H9 (cell line): ENCODE measurements around the gene DBI. TPM values are rescaled to one million over a fixed set of nuclear protein-coding genes. Genes with fewer than 3 reads are reported as not detected.

Source experiments
- DNase-seq: peaks from one replicate; pipeline ENCODE4 v3.0.0-alpha.2; 2017
- H2AFZ ChIP-seq: one replicate; pipeline ENCODE4 v1.6.1; 2013; ENCODE audit warnings: mild to moderate bottlenecking, low read length, control low read depth, moderate library complexity
- H2AK5ac ChIP-seq: 2 replicates; pipeline ENCODE4 v1.6.1; 2013; ENCODE audit warnings: low read length, control low read depth, mixed read lengths; ENCODE audit not compliant: insufficient read length
- H2BK120ac ChIP-seq: one replicate; pipeline ENCODE4 v1.6.1; 2013; ENCODE audit warnings: low read depth, mild to moderate bottlenecking, low read length, control low read depth, inconsistent platforms; ENCODE audit not compliant: poor library complexity, severe bottlenecking
- H2BK12ac ChIP-seq: 2 replicates; pipeline ENCODE4 v1.6.1; 2013; ENCODE audit warnings: low read length, control low read depth, mixed read lengths, low read depth; ENCODE audit not compliant: insufficient read length
- H2BK15ac ChIP-seq: 2 replicates; pipeline ENCODE4 v1.6.1; 2013; ENCODE audit warnings: low read depth, low read length, control low read depth
- H2BK20ac ChIP-seq: one replicate; pipeline ENCODE4 v1.6.1; 2013; ENCODE audit warnings: low read depth, mild to moderate bottlenecking, low read length, control low read depth, inconsistent platforms; ENCODE audit not compliant: poor library complexity, severe bottlenecking
- H2BK5ac ChIP-seq: 2 replicates; pipeline ENCODE4 v1.6.1; 2013; ENCODE audit warnings: low read length, control low read depth, mixed read lengths; ENCODE audit not compliant: insufficient read length
- H3K14ac ChIP-seq: 2 replicates; pipeline ENCODE4 v1.6.1; 2013; ENCODE audit warnings: low read length, control low read depth; ENCODE audit not compliant: insufficient read depth
- H3K18ac ChIP-seq: 2 replicates; pipeline ENCODE4 v1.6.1; 2013; ENCODE audit warnings: low read depth, mild to moderate bottlenecking, mixed read lengths, low read length, control low read depth; ENCODE audit not compliant: insufficient read length
- H3K23ac ChIP-seq: 2 replicates; pipeline ENCODE4 v1.6.1; 2013; ENCODE audit warnings: low read length, control low read depth, mixed read lengths, low read depth; ENCODE audit not compliant: insufficient read length
- H3K23me2 ChIP-seq: 2 replicates; pipeline ENCODE4 v1.6.1; 2013; ENCODE audit warnings: low read depth, mild to moderate bottlenecking, mixed read lengths, low read length, control low read depth; ENCODE audit not compliant: insufficient read length, poor library complexity, severe bottlenecking
- H3K27ac ChIP-seq: 2 replicates; pipeline ENCODE4 v1.5.1; 2013; ENCODE audit warnings: low read length, control low read depth, mixed read lengths, low read depth; ENCODE audit not compliant: insufficient read length
- H3K27me3 ChIP-seq: 2 replicates; pipeline ENCODE4 v1.6.1; 2013; ENCODE audit warnings: low read length, control low read depth, inconsistent platforms; ENCODE audit not compliant: insufficient read depth
- H3K4ac ChIP-seq: 2 replicates; pipeline ENCODE4 v1.6.1; 2013; ENCODE audit warnings: low read depth, mild to moderate bottlenecking, control low read depth, inconsistent platforms, low read length, moderate library complexity
- H3K4me1 ChIP-seq: 2 replicates; pipeline ENCODE4 v1.6.1; 2013; ENCODE audit warnings: low read length, control low read depth, inconsistent platforms; ENCODE audit not compliant: insufficient read depth
- H3K4me2 ChIP-seq: 2 replicates; pipeline ENCODE4 v1.6.1; 2013; ENCODE audit warnings: low read length, control low read depth, mixed read lengths; ENCODE audit not compliant: insufficient read length, insufficient read depth
- H3K56ac ChIP-seq: 2 replicates; pipeline ENCODE4 v1.6.1; 2013; ENCODE audit warnings: low read depth, mild to moderate bottlenecking, mixed read lengths, low read length, control low read depth; ENCODE audit not compliant: insufficient read length
- H3K79me1 ChIP-seq: 2 replicates; pipeline ENCODE4 v1.6.1; 2013; ENCODE audit warnings: low read depth, mild to moderate bottlenecking, moderate library complexity, low read length, control low read depth, inconsistent platforms; ENCODE audit not compliant: insufficient read depth, poor library complexity, severe bottlenecking
- H3K79me2 ChIP-seq: 2 replicates; pipeline ENCODE4 v1.6.1; 2013; ENCODE audit warnings: low read length, control low read depth, inconsistent platforms; ENCODE audit not compliant: insufficient read depth
- H3K9ac ChIP-seq: 2 replicates; pipeline ENCODE4 v1.6.1; 2013; ENCODE audit warnings: low read length, control low read depth, mixed read lengths; ENCODE audit not compliant: insufficient read length; ENCODE audit errors: extremely low read depth
- H3K9me3 ChIP-seq: one replicate; pipeline ENCODE4 v1.6.1; 2013; ENCODE audit warnings: low read depth, low read length, inconsistent platforms; ENCODE audit not compliant: control insufficient read depth
- H3T11ph ChIP-seq: one replicate; pipeline ENCODE4 v1.6.1; 2013; ENCODE audit warnings: mild to moderate bottlenecking, low read length, control low read depth, inconsistent platforms
- H4K20me1 ChIP-seq: one replicate; pipeline ENCODE4 v1.6.1; 2013; ENCODE audit not compliant: control insufficient read depth, insufficient read length, insufficient read depth
- H4K5ac ChIP-seq: 2 replicates; pipeline ENCODE4 v1.6.1; 2013; ENCODE audit warnings: low read depth, mild to moderate bottlenecking, mixed read lengths, low read length, control low read depth; ENCODE audit not compliant: insufficient read length
- H4K8ac ChIP-seq: replicated peaks from 2 replicates; pipeline ENCODE4 v1.6.1; 2013; ENCODE audit warnings: low read length, control low read depth, mixed read lengths, low read depth; ENCODE audit not compliant: insufficient read length
- H4K91ac ChIP-seq: 2 replicates; pipeline ENCODE4 v1.6.1; 2013; ENCODE audit warnings: low read depth, mild to moderate bottlenecking, moderate library complexity, mixed read lengths, low read length, control low read depth; ENCODE audit not compliant: insufficient read length
- H3K27ac Mint-ChIP-seq, 3 experiments: 2 replicates in 2 of 3; 3 replicates in 1 of 3; pipeline ENCODE4 v1.8.0; 2020 to 2021; ENCODE audit warnings: mixed read lengths in 3 of 3, mild to moderate bottlenecking in 1 of 3, moderate library complexity in 1 of 3
- H3K27me3 Mint-ChIP-seq: 2 replicates; pipeline ENCODE4 v1.8.0; 2021; ENCODE audit warnings: low read depth, mild to moderate bottlenecking, moderate library complexity, mixed read lengths
- H3K36me3 Mint-ChIP-seq, 3 experiments: 2 replicates in 2 of 3; 3 replicates in 1 of 3; pipeline ENCODE4 v1.8.0; 2020 to 2021; ENCODE audit warnings: low read depth in 3 of 3, mixed read lengths in 3 of 3; ENCODE audit not compliant: insufficient read depth in 1 of 3
- H3K4me1 Mint-ChIP-seq, 2 experiments: 2 replicates each; pipeline ENCODE4 v1.8.0; 2020; ENCODE audit warnings: mixed read lengths in 2 of 2
- H3K4me3 Mint-ChIP-seq, 2 experiments: 2 replicates in 1 of 2; 3 replicates in 1 of 2; pipeline ENCODE4 v1.8.0; 2020 to 2021; ENCODE audit warnings: mild to moderate bottlenecking in 2 of 2, mixed read lengths in 2 of 2, moderate library complexity in 1 of 2
- H3K9me3 Mint-ChIP-seq, 2 experiments: 2 replicates in 1 of 2; 3 replicates in 1 of 2; pipeline ENCODE4 v1.8.0; 2020; ENCODE audit warnings: mild to moderate bottlenecking in 2 of 2, mixed read lengths in 2 of 2, moderate library complexity in 1 of 2
- CTCF ChIP-seq: fragments of 200-600 bp; sonication (generic); conservative IDR thresholded peaks from 3 replicates; pipeline ENCODE4 v1.8.0; 2021; ENCODE audit warnings: antibody characterized with exemption, mild to moderate bottlenecking
- WGBS: extraction: QIAGEN DNeasy Blood & Tissue Kit; methylation state at CpG from one replicate; pipeline ENCODE4 v1.1.7; 2013; ENCODE audit warnings: missing lambda C conversion rate, low lambda C conversion rate, mixed read lengths; ENCODE audit not compliant: insufficient read length; ENCODE audit errors: extremely low coverage; 5-methylcytosine and 5-hydroxymethylcytosine counted together
- total RNA-seq: library from RNA; stranded (reverse); gene quantifications from 2 replicates; pipeline ENCODE4 v1.2.1, GENCODE V29; 2021

Gene DBI
- total RNA-seq, 1 experiment from 2014 or later: 127 TPM

- H3K4me2 ChIP-seq: no peak overlapping the region
- H3T11ph ChIP-seq: no peak overlapping the region
- no CpG with 5 or more reads among the region's 4 CpGs for WGBS
- no peak overlapping the region for H4K91ac ChIP-seq
- H2BK120ac ChIP-seq: no peak overlapping the region
- no peaks in the 10 kb centered on the region for H3K23me2 ChIP-seq
- H2BK12ac ChIP-seq: no peak overlapping the region
- H2BK5ac ChIP-seq: no peak overlapping the region
- H2AFZ ChIP-seq: no peak overlapping the region
- no peak overlapping the region for H3K14ac ChIP-seq
- no peak overlapping the region for H2BK15ac ChIP-seq
- peaks cover 0 to 4% (median 3%) of the 10 kb centered on the region in 3 experiments; a peak in 2 of 7 replicates for H3K36me3 Mint-ChIP-seq
- no peak overlapping the region for H3K27ac Mint-ChIP-seq
- no peaks in the 10 kb centered on the region for H3K27me3 Mint-ChIP-seq
- H4K20me1 ChIP-seq: no peaks in the 10 kb centered on the region
- H3K4me3 Mint-ChIP-seq: no peak overlapping the region
- no peak for TF ChIP-seq CTCF
- H3K79me2 ChIP-seq: no peaks in the 10 kb centered on the region
- no peaks in the 10 kb centered on the region for H3K9me3 ChIP-seq
- H3K23ac ChIP-seq: no peak overlapping the region
- H2BK20ac ChIP-seq: no peak overlapping the region
- no peak overlapping the region for H4K5ac ChIP-seq
- H3K27me3 ChIP-seq: no peaks in the 10 kb centered on the region
- H2AK5ac ChIP-seq: no peak overlapping the region
- no peak overlapping the region for H3K18ac ChIP-seq
- DNase-seq: no peak
- H3K4me1 ChIP-seq: no peaks in the 10 kb centered on the region; the same call in 1 of the 2 replicates
- no peak overlapping the region for H3K9ac ChIP-seq
- peaks cover 5 to 6% of the 10 kb centered on the region in 2 experiments; a peak in 2 of 4 replicates for H3K4me1 Mint-ChIP-seq
- peaks cover 2 to 11% of the 10 kb centered on the region in 2 experiments; a peak in 3 of 5 replicates for H3K9me3 Mint-ChIP-seq
- H3K79me1 ChIP-seq: no peaks in the 10 kb centered on the region
- H3K27ac ChIP-seq: no peak overlapping the region
- H4K8ac ChIP-seq: no peak overlapping the region
- H3K4ac ChIP-seq: no peak overlapping the region
- no peak overlapping the region for H3K56ac ChIP-seq
Observed at GRCh38 chr2:119409506-119409905, 42.7 kb downstream of the DBI start.
